GM19193 (cell line): Measurements from ENCODE around the gene CPLANE1.

Experiments used
- POLR2A ChIP-seq: IDR thresholded peaks from 4 replicates; pipeline ENCODE4 v1.6.1; 2011; ENCODE audit not compliant: insufficient read depth, insufficient read length; ENCODE audit errors: extremely low read depth

The CPLANE1 gene

GRCh38 chr5:37248970-37249814, at the start of gene CPLANE1:
CPLANE1 (minus strand) TSS chr5:37249376; CDS start chr5:37247698, 1,678 bp downstream.
- TF ChIP-seq POLR2A: peak; percentile 72

GRCh38 chr5:37283214-37283820, 34.1 kb upstream of the CPLANE1 start:
- no peak for TF ChIP-seq POLR2A

- no peak for TF ChIP-seq POLR2A
Measured at GRCh38 chr5:37275511-37275910, 26.3 kb upstream of the CPLANE1 start.

GRCh38 chr5:37272511-37272910, 23.3 kb upstream of the CPLANE1 start:
- no peak for TF ChIP-seq POLR2A

- no peak for TF ChIP-seq POLR2A
Measured at GRCh38 chr5:37255774-37256358, 6.7 kb upstream of the CPLANE1 start.

- TF ChIP-seq POLR2A: no peak
Measured at GRCh38 chr5:37254581-37254980, 5.4 kb upstream of the CPLANE1 start.

GRCh38 chr5:37251665-37252064, 2.5 kb upstream of the CPLANE1 start:
- TF ChIP-seq POLR2A: no peak

- TF ChIP-seq POLR2A: no peak
Measured at GRCh38 chr5:37249815-37250164, 614 bp upstream of the CPLANE1 start.

- no peak for TF ChIP-seq POLR2A
Measured at GRCh38 chr5:37248421-37248969, 681 bp downstream of the CPLANE1 start.

GRCh38 chr5:37247496-37247895, 1.7 kb downstream of the CPLANE1 start:
- no peak for TF ChIP-seq POLR2A

- no peak for TF ChIP-seq POLR2A
Measured at GRCh38 chr5:37247036-37247435, 2.1 kb downstream of the CPLANE1 start.

- TF ChIP-seq POLR2A: no peak
Measured at GRCh38 chr5:37234288-37234687, 14.9 kb downstream of the CPLANE1 start.

- no peak for TF ChIP-seq POLR2A
Measured at GRCh38 chr5:37226377-37226776, 22.8 kb downstream of the CPLANE1 start.

GRCh38 chr5:37222181-37222580, 27.0 kb downstream of the CPLANE1 start:
- TF ChIP-seq POLR2A: no peak

GRCh38 chr5:37217976-37218375, 31.2 kb downstream of the CPLANE1 start:
- no peak for TF ChIP-seq POLR2A
